Activated T-cell treated with anti-CD3 and anti-CD28 coated beads, Interleukin-2, amount 50 U/mL, for 48 hours (primary cell): ENCODE data around the gene FGFR2.
"Not testable (repeated sequence)": the region's sequence is repeated elsewhere in the genome, so short reads cannot be mapped to it uniquely, and the experiment has no call there.

ENCODE experiments used
- DNase-seq, 2 experiments: peaks; one replicate each; pipeline ENCODE4 v3.0.0-alpha.2; 2020

Gene FGFR2

GRCh38 chr10:121583857-121584256 is 14.4 kb downstream of the FGFR2 start:
- no peak for DNase-seq

- DNase-seq, result no peak
Measured at GRCh38 chr10:121583258-121583657, 15.0 kb downstream of the FGFR2 start.

GRCh38 chr10:121580276-121581116 is 17.7 kb downstream of the FGFR2 start:
- DNase-seq, result no peak

GRCh38 chr10:121579656-121580055 is 18.6 kb downstream of the FGFR2 start:
- no peak for DNase-seq

- DNase-seq, result no peak
Measured at GRCh38 chr10:121578965-121579364, 19.3 kb downstream of the FGFR2 start.

- DNase-seq, result no peak
Measured at GRCh38 chr10:121578298-121578697, 19.9 kb downstream of the FGFR2 start.

- DNase-seq, result no peak
Measured at GRCh38 chr10:121577568-121577967, 20.7 kb downstream of the FGFR2 start.

- no peak for DNase-seq
Measured at GRCh38 chr10:121576139-121576538, 22.1 kb downstream of the FGFR2 start.

- no peak for DNase-seq
Measured at GRCh38 chr10:121574519-121575166, 23.6 kb downstream of the FGFR2 start.

- no peak for DNase-seq
Measured at GRCh38 chr10:121573538-121573941, 24.7 kb downstream of the FGFR2 start.

GRCh38 chr10:121572859-121573537 is 25.2 kb downstream of the FGFR2 start:
- DNase-seq, result no peak

- no peak for DNase-seq
Measured at GRCh38 chr10:121570315-121570714, 27.9 kb downstream of the FGFR2 start.

GRCh38 chr10:121568275-121568674 is 30.0 kb downstream of the FGFR2 start:
- no peak for DNase-seq

GRCh38 chr10:121567569-121567968 is 30.7 kb downstream of the FGFR2 start:
- DNase-seq, result no peak

- DNase-seq, result no peak
Measured at GRCh38 chr10:121566755-121567154, 31.5 kb downstream of the FGFR2 start.

- DNase-seq, result no peak
Measured at GRCh38 chr10:121559326-121560026, 38.8 kb downstream of the FGFR2 start.

GRCh38 chr10:121558238-121558637 is 40.0 kb downstream of the FGFR2 start:
- no peak for DNase-seq

GRCh38 chr10:121556918-121557573 is 41.2 kb downstream of the FGFR2 start:
- DNase-seq, result no peak

GRCh38 chr10:121556455-121556854 is 41.8 kb downstream of the FGFR2 start:
- no peak for DNase-seq

GRCh38 chr10:121554916-121555315 is 43.3 kb downstream of the FGFR2 start:
- DNase-seq, result not testable (repeated sequence)

- no peak for DNase-seq
Measured at GRCh38 chr10:121553511-121554264, 44.6 kb downstream of the FGFR2 start.

GRCh38 chr10:121552746-121553145 is 45.5 kb downstream of the FGFR2 start:
- no peak for DNase-seq
